Lower leg skin (tissue), 4 donors: ENCODE results near the gene SAMD13. TPM values are rescaled to one million over a fixed set of nuclear protein-coding genes. Genes with fewer than 3 reads are reported as not detected.

ENCODE experiments used
- DNase-seq, 2 donors: peaks; one replicate each; pipeline ENCODE4 v3.0.0-alpha.2; 2019; ENCODE audit warnings: low spot score in 2 of 2
- H3K4me3 ChIP-seq: fragments of 200-600 bp; sonication (generic); 2 replicates; pipeline ENCODE4 v1.5.1; 2017; ENCODE audit warnings: mild to moderate bottlenecking, low read depth; ENCODE audit not compliant: poor library complexity, severe bottlenecking
- CTCF ChIP-seq, 3 donors: fragments of 450-650 bp; IDR thresholded peaks; one replicate each; pipeline ENCODE4 v1.5.1; 2016; ENCODE audit warnings: antibody characterized with exemption in 3 of 3, mild to moderate bottlenecking in 3 of 3, moderate library complexity in 2 of 3
- POLR2A ChIP-seq, 2 donors: fragments of 450-650 bp; IDR thresholded peaks; one replicate each; pipeline ENCODE4 v1.6.1; 2016 to 2017; ENCODE audit warnings: antibody characterized with exemption in 2 of 2, mild to moderate bottlenecking in 1 of 2, moderate library complexity in 1 of 2
- WGBS, 2 donors: methylation state at CpG; one replicate each; pipeline ENCODE4 v1.1.5; 2018; 5-methylcytosine and 5-hydroxymethylcytosine counted together
- intact Hi-C: fragments of 100-400 bp; cut with DNase I; formaldehyde crosslinking; loops from one replicate; pipeline ENCODE4 v1.15.0; 2023; ENCODE audit warnings: low total_unique reads
- total RNA-seq, 4 donors: library from RNA; depleted of rRNA; stranded (reverse); fragments of >200 nt; gene quantifications; one replicate each; pipeline ENCODE4 v1.1.0, GENCODE V29; 2016

SAMD13 gene
- total RNA-seq, 4 donors from 2014 or later = 0.88 to 1.1 TPM; not detected in 2

DNA sequence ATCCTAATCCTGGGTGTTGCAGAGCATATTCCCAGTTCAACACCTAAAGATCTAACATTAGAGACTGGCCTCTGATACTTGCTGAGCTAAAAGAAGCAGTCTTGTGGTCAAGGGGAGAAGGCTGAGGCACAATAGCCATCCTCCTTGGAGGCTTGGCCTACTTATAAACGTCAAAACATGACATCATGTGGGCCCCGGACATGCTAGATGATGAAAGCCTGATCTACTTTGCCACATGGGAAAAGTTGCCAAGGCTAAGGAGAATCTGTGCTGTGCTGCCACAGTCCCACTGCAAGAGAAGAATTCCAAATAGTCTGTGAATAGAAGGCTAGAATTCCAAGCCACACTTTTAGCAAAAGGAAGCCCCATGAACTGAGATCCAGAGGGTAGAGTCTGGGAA is 43.9 kb upstream of the SAMD13 start:
- WGBS, 2 donors = 65 to 68% methylated on average over 2 of the region's 2 CpGs
- intact Hi-C loops = no loop called here
- TF ChIP-seq CTCF (IDR thresholded peaks at IDR 0.05) (no peak), POLR2A (IDR thresholded peaks at IDR 0.05) (no peak)
- no peak overlapping the region for H3K4me3 ChIP-seq
- DNase-seq = no peak

GRCh38 chr1:84259376-84259775 is 42.1 kb upstream of the SAMD13 start:
- no peak overlapping the region for H3K4me3 ChIP-seq
- intact Hi-C loops = no loop called here
- TF ChIP-seq POLR2A (IDR thresholded peaks at IDR 0.05) (no peak), CTCF (IDR thresholded peaks at IDR 0.05) (no peak)
- 89 to 93% methylated on average over 2 of the region's 2 CpGs for WGBS, 2 donors
- no peak for DNase-seq

- H3K4me3 ChIP-seq = no peak overlapping the region
- intact Hi-C loops = no loop called here
- 83 to 98% methylated on average over 2 of the region's 2 CpGs for WGBS, 2 donors
- TF ChIP-seq CTCF (IDR thresholded peaks at IDR 0.05) (no peak), POLR2A (IDR thresholded peaks at IDR 0.05) (no peak)
- DNase-seq = no peak
These were observed 41.5 kb upstream of the SAMD13 start for GRCh38 chr1:84259989-84260388.

DNA sequence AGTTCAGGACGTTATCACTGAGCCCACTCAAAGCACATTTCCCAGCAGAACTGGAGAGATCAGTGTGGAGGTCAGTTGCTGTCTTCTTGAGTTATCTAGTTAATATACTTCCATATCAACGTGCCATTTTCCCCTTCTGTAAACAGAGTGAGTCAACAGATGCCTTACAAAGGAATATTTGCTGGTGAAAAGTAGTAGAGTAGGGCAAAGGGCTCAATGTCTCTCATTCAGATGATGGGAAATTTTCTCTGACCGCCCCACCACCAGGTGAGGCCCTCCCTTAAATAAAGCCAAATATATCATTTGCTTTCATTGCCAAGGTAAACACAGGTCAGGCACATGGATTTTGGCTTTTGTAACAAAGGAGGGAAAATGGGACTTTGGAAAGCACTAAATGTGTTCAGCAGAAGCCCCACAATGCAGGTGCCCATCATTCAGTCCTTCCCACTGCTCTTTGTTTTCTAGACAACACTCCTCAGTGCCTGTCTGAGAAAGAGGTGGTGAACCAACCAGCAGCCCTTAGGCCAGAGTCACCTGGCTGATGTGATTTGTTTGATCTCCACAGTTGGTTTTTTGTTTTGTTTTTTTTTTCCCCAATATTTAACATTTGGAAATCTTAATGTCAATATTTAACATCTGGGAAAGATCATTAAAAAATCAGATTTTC is 40.5 kb upstream of the SAMD13 start:
- no peak overlapping the region for H3K4me3 ChIP-seq
- 75 to 90% methylated on average over 3 of the region's 3 CpGs for WGBS, 2 donors
- TF ChIP-seq CTCF (IDR thresholded peaks at IDR 0.05) (no peak), POLR2A (IDR thresholded peaks at IDR 0.05) (no peak)
- no peak for DNase-seq
- intact Hi-C loops = no loop called here

- intact Hi-C loops = no loop called here
- H3K4me3 ChIP-seq = no peak overlapping the region
- TF ChIP-seq POLR2A (IDR thresholded peaks at IDR 0.05) = no peak
- no peak for TF ChIP-seq CTCF (IDR thresholded peaks at IDR 0.05)
- 72 to 80% methylated on average over 2 of the region's 2 CpGs for WGBS, 2 donors
- DNase-seq = no peak
These were observed 36.5 kb upstream of the SAMD13 start for GRCh38 chr1:84264961-84265360.

- WGBS, 2 donors = 85 to 86% methylated on average over 3 of the region's 3 CpGs
- no peak for DNase-seq
- intact Hi-C loops = no loop called here
- H3K4me3 ChIP-seq = no peak overlapping the region
- no peak for TF ChIP-seq POLR2A (IDR thresholded peaks at IDR 0.05)
- TF ChIP-seq CTCF (IDR thresholded peaks at IDR 0.05) = no peak
These were observed 35.6 kb upstream of the SAMD13 start for GRCh38 chr1:84265867-84266266.
